NB4 (cell line): Measurements from ENCODE around the gene OPRL1.
A peak's percentile ranks its signal among the peaks of the same experiment; 100 is the strongest.

Source experiments
- POLR2A ChIP-seq: IDR thresholded peaks from 2 replicates; pipeline ENCODE4 v1.6.1; 2011; ENCODE audit warnings: mild to moderate bottlenecking; ENCODE audit not compliant: insufficient read length; ENCODE audit errors: extremely low read depth
- TF ChIP-seq, protein P1 (sequence below): IDR thresholded peaks from one replicate; pipeline ENCODE4 v1.5.1; 2012; ENCODE audit warnings: low read depth, low read length
- TF ChIP-seq, protein P2 (sequence below): IDR thresholded peaks from 2 replicates; pipeline ENCODE4 v1.6.1; 2011; ENCODE audit warnings: low read depth, low read length

DNA sequence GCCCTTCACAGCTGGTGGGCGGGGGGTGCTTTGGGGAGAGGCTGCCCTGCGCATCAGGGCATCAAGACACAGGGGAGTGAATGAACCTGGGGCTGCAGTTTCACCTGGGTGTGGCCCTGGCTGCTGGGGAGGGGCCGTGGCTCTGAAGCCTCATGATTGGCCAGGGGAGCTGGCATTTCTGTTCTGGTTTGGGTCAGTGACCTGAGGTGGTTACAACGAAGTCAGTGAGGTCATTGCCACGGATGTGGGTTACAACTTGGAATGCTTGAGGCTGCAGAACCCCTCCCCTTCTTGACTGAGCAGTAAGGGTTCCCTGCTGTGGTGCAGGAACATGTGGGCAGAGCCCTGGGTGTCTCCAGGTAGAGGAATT, 13.9 kb upstream of the OPRL1 start:
- TF ChIP-seq, protein P1, sequence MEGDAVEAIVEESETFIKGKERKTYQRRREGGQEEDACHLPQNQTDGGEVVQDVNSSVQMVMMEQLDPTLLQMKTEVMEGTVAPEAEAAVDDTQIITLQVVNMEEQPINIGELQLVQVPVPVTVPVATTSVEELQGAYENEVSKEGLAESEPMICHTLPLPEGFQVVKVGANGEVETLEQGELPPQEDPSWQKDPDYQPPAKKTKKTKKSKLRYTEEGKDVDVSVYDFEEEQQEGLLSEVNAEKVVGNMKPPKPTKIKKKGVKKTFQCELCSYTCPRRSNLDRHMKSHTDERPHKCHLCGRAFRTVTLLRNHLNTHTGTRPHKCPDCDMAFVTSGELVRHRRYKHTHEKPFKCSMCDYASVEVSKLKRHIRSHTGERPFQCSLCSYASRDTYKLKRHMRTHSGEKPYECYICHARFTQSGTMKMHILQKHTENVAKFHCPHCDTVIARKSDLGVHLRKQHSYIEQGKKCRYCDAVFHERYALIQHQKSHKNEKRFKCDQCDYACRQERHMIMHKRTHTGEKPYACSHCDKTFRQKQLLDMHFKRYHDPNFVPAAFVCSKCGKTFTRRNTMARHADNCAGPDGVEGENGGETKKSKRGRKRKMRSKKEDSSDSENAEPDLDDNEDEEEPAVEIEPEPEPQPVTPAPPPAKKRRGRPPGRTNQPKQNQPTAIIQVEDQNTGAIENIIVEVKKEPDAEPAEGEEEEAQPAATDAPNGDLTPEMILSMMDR = no peak
- no peak for TF ChIP-seq POLR2A
- TF ChIP-seq, protein P2, sequence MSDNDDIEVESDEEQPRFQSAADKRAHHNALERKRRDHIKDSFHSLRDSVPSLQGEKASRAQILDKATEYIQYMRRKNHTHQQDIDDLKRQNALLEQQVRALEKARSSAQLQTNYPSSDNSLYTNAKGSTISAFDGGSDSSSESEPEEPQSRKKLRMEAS = peak; percentile 28; the same call in 1 of the 2 replicates
